HFF-Myc (cell line): ENCODE data around the gene TNFAIP3.
A peak's percentile ranks its signal among the peaks of the same experiment; 100 is the strongest.

Source experiments
- DNase-seq: peaks from one replicate; pipeline ENCODE4 v3.0.0-alpha.2; 2011; ENCODE audit warnings: low read depth; ENCODE audit errors: extremely low read depth
- H3K4me3 ChIP-seq: replicated peaks from 2 replicates; pipeline ENCODE4 v1.5.1; 2011; ENCODE audit warnings: low read depth, mild to moderate bottlenecking, control low read depth, low read length
- TF ChIP-seq, protein P1 (sequence below): IDR thresholded peaks from 2 replicates; pipeline ENCODE4 v1.5.1; 2012; ENCODE audit warnings: mild to moderate bottlenecking, low read depth, low read length, control low read depth; ENCODE audit errors: missing control alignments

TNFAIP3 gene

GRCh38 chr6:137863091-137863797, 3.8 kb upstream of the TNFAIP3 start:
- TF ChIP-seq, protein P1, sequence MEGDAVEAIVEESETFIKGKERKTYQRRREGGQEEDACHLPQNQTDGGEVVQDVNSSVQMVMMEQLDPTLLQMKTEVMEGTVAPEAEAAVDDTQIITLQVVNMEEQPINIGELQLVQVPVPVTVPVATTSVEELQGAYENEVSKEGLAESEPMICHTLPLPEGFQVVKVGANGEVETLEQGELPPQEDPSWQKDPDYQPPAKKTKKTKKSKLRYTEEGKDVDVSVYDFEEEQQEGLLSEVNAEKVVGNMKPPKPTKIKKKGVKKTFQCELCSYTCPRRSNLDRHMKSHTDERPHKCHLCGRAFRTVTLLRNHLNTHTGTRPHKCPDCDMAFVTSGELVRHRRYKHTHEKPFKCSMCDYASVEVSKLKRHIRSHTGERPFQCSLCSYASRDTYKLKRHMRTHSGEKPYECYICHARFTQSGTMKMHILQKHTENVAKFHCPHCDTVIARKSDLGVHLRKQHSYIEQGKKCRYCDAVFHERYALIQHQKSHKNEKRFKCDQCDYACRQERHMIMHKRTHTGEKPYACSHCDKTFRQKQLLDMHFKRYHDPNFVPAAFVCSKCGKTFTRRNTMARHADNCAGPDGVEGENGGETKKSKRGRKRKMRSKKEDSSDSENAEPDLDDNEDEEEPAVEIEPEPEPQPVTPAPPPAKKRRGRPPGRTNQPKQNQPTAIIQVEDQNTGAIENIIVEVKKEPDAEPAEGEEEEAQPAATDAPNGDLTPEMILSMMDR = no peak
- H3K4me3 ChIP-seq = no peak overlapping the region
- DNase-seq = no peak

GRCh38 chr6:137864812-137865508, 2.1 kb upstream of the TNFAIP3 start:
- TF ChIP-seq, protein P1 = no peak
- no peak for DNase-seq
- no peak overlapping the region for H3K4me3 ChIP-seq

DNA sequence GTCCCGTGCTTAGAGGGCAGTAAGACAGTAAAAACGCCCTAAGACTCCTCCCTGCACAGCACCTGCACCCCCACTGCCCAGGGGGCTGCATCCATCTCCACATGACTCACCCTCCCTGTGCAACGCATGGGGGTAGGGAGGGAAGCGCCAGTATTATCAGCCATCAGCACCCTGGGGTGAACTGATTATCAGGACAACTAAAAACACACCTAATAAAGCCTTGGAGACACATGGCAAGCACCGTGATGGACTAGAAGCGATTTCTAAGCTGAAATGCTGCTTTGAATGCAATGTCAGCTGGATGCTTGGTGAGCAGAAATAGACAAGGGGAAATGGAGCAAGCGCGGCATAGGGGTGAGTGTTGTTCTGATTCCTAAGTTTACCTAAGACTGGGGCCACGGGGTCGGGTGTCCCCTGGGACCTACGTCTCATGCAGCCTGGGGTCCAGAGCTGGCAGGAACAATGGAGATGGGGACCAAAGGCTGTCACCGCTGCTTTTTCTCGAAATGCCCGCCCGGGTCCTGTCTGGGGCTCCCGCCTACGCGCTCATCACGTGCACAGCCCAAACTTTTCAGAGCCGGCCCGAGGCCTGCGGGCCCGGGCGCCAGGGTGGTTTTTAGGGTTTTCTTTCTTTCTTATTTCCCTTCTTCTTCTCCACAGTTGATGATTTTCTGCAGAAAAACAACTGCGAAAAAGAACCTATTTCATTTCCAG, 702 bp upstream of the TNFAIP3 start:
- TF ChIP-seq, protein P1 = no peak
- H3K4me3 ChIP-seq = peak overlapping the region; percentile 53
- no peak for DNase-seq

DNA sequence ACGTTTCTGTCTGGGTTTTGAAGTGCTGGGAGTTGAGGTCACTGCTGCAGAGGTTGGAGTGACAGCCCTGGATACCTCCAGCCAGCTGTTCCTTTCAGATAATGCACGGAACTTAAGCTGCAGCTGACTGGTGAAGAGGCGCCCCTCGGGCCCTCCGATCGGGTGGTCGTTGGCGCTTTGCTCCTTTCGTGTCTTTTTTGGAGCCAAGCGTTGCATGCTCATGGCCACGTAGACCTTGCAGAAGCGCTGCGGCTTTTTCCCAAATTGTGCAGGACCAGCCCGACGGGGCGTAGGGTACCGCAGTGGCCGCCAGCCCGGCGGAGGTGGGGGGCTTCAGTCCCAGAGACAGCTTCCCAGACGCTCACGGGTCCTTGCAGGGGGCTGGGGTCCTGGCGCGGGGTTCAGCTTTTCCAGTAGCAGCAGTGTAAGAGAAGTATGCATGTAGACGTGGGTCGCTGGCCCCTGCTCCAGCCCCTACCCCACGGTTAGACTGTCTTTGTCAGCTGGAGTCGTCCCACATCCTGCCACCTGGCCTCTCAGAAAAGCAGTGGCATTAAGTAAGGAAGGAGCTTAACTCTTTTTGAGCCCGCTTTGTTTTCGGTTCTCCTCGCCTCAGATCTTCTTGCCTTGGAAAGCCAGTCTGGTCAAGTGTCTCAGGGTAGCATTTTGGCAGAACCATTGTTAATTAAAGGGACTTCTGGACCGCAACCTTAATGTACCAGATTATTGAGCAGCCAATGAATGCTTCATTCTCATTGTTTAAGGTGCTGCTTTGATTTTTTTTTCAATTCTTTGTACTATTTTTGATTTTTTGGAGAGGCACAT, 838 bp downstream of the TNFAIP3 start:
- no peak for DNase-seq
- H3K4me3 ChIP-seq = peak overlapping the region; percentile 72
- TF ChIP-seq, protein P1 = no peak

DNA sequence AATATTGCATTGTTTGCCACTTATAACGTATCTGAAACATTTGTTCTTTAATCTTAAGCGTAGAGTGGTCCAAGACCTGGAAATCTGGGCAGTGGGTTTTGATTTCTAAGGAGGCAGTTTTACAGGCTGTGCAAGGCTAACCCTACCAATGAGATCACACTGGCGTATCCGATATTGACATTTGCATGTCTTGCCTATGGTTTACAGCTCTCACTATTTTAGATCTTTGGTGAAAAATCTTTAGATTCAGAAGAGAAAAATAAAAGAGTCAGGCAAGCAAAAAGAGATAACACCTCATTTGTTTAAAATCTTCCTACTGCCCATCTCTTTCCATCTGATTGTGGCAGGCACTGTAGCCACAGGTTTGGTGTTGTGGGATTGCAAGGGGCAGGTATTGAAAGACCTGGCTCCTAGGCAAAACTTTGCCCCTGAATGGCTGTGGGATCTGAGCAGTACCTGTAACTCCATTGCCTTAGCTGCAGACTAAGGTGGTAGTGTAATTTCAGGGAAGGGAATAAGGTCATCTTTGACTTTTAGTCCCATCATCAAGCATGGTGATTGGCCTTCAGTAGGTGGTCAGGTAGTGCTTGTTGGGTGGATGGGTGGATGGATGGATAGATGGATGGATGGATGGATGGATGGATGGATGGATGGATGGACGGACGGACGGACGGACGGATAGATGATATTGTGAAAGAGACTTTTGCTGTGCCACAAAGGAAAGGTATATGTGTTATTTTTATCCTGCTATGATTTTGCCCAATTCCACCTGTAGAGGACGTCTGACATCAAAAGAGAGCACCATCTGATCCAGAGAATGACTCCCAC, 1.9 kb downstream of the TNFAIP3 start:
- DNase-seq = no peak
- TF ChIP-seq, protein P1 = no peak
- H3K4me3 ChIP-seq = peak overlapping the region; percentile 72; the same call in 1 of the 2 replicates
